HG02642 (cell line): ENCODE measurements around the gene SRPX2.
"Not testable (repeated sequence)": the region's sequence is repeated elsewhere in the genome, so short reads cannot be mapped to it uniquely, and the experiment has no call there.

Experiments
- ATAC-seq: cut with Tn5 transposase; IDR thresholded peaks from one replicate; pipeline ENCODE4 v1.9.1; 2021; ENCODE audit warnings: mild to moderate bottlenecking; ENCODE audit not compliant: unreplicated experiment, poor library complexity

The SRPX2 gene

DNA sequence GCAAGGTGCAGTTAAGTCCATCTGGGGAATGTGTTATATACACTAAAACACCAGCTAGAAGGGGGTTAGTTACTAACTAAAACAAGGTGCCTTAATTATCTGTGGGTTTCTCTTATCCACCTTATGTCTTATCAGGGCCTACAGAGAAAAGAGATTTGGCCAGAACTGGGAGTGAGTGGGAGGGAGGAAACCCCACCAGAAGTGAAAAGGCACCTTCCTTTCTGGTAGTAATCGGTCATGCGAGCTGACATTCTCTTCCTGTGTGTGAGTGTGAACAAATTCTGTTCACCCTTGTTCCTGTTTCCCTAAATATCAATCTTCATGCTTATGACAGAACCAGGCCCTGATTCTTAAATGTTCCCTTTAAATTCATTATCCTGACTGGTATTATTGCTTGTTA lies 43.5 kb downstream of the SRPX2 start:
- peak; percentile 81 for ATAC-seq

DNA sequence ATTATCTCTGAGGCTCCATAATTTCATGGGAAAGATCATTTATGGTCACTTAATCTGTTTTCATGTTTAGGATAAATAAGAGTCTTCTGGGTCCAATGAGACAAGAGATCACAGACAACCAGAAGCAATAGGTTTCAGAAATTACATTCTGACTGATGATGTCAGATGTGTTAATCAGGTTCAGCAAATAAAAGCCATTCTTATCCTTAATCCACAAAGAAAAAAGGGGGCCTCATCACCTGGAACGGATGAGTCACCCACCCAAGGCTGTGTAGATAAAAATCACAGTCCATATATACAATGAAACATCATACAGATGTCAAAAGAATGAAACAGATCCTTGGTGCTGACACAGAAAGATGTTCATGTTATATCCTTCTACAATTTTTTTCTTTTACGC lies 51.3 kb downstream of the SRPX2 start:
- ATAC-seq, result no peak

DNA sequence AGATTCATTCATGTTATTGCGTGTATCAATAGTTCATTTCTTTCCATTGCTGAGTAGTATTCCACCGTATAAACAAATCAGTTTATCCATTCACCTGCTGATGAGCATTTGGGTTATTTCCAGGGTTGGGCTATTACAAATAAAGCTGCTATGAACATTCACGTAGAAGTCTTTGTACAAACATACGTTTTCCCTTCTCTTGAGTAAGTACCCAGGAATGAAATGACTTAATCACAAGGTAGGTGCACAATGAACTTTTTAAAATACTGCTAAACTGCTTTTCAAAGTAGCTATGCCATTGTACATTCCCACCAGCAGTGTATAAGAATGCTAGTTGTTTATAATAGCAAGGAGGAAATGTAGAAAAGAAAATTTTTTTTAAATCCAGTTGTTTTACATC lies 52.0 kb downstream of the SRPX2 start:
- no peak for ATAC-seq

DNA sequence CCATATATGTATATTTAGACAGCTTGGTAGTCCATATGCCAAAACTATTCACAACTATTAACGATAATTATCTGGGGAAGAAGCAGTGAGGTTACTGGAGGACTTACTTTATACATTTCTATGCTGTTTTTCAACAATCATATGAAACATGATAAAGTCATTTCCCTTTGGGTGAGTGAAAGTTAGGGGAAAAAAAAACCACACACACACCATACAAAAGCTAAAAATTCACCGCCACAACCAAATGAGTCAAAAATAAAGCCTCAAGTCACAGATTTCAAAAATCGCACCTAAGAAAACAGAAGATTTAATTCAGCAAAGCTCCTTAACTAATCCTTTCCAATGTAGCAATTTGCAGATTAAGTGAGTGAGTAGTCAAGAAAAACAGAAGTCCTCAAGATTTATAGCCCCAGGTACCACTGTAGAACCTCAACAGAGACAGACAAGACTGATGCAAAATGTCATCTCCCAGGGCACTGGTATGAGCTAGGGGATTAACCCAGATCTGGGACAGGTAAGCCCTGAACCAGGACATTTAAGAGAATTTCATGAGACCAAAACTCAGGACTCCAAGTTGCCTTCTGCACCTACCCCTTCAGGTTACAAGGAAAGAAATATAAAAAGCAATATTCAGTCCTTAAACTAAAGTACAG lies 52.8 kb downstream of the SRPX2 start:
- no peak for ATAC-seq

DNA sequence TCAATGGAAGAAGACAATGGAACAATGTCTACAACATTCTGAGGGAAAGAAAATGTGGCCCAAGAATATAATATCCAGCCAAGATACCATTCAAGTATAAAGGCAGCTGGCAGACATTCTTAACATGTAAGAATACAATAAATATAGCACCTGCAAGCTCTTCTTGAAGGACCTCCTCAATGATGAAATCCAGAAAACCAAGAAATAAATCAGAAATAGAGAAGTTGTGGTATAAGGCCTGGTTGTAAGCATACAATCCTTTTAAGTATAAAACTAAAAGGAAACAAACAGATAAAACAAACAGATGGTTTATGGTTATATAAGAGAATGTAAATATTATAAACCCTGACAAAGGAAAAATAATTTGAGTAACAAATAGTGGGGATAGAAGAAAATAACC lies 54.6 kb downstream of the SRPX2 start:
- no peak for ATAC-seq

DNA sequence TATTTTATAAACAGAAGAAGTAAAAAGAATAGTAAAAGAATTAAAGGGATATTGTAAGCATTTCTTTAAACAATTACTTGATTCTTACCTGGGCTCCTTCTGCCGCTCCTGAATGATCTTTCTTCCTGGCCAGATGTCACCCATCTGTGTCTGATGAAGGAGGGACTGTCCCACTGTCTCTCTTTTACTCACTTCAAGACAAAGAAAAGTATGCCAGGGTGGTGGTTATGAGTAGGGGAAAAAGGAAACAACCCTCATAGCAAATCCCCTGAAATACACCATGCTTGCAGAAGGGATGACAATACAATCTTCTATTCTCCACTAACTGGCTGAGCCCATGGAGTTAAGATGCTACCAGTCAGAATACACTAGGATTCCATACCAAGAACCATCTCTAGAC lies 56.8 kb downstream of the SRPX2 start:
- no peak for ATAC-seq

DNA sequence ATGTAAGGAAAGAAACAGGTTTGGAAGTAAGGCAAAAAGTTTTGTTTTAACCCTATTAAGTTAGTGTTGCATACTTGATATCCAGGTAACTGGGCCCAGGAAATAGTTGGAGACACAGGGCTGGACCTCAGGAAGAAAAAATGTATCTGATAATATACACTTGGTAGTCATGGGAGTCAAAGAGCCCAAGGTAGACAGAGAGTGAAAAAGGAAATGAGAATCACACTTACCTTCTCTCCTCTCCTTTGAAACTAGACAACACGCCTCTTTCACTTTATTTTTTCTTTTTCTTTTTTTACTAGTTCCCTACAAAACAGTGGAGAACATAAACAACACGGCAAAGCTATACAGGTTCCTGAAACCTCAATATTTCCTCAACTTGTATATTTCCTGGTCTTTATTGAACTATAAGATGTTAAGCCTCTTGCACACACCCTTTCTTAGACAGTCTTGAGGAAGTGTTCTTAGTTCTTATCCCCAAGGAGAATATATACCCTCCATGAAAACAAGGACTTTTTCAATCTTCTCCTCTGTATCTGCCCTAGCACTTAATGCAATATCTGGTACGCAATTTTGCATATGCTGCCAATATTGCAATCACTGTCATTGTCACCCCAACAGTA lies 60.7 kb downstream of the SRPX2 start:
- no peak for ATAC-seq

DNA sequence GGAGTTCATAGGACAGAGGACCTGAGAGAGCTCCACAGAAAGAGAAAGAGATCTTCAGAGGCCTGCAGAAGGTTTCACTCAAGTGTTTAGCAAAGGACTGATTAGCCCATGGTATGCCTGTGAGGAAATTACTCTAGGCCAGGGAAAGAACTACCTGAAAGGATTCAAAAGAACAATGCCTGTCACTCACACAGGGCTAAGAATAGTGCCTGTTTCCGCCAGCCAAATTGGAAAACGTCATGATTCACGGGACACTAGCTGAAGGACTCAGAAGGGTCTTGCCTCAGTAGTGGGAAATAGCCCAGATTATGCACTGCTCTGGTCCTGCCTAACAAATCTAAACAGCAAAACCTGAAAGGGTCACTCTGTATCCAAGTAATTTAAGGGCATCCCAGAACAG lies 66.8 kb downstream of the SRPX2 start:
- no peak for ATAC-seq

DNA sequence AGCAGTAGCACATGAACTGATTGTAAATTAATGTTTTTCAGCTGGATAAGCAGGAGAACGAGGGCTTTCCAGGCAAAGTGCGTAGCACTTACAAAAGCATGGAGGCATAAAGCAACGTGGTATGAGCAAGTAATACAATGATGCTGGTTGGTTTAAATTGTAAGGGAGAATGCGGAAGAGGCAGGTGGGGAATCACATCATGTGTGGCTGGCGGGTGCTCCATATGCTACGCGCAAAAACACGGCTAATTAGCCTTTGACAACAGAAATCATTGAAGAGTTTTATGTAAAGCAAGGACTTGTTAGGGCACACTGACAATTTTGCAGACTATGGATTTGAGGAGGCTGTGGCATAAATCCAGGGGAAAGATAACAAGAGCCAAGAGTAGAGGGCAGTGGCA lies 73.4 kb downstream of the SRPX2 start:
- ATAC-seq, result no peak

DNA sequence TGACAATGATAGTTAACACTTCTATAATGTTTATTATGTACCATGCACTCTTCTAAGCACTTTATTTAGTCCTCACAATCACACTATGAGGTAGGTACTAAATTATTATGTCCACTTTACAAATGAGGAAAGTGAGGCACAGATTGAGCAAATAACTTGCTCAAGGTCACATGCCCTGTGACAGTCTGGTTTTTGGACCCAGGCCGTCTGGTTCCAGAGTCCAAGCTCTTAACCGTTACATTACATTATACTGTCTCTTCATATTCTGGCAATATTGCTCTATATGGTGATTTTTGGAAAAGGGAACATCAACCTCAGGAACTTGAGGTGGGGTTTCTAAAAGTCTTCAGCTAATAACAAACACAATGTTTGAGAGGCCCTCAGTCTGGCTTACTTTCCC lies 75.1 kb downstream of the SRPX2 start:
- ATAC-seq, result no peak

DNA sequence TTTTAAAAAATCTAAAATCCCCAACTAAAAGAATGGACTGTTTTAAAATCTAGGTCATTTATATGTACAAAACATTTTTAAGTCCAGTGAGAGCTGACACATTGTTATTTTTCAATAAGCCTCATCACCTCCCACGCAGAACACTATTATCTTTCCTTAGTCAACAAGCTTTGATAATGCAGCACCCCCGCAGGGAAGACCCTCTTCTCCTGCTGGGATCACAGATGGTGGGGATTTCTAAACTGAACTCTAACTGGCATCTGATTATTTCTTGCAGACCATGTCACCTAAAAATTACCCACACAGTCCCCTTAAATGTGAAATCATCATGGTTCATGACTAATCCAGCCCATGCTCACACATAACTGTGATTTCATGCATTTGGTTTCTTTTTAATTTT lies 76.3 kb downstream of the SRPX2 start:
- ATAC-seq, result no peak

DNA sequence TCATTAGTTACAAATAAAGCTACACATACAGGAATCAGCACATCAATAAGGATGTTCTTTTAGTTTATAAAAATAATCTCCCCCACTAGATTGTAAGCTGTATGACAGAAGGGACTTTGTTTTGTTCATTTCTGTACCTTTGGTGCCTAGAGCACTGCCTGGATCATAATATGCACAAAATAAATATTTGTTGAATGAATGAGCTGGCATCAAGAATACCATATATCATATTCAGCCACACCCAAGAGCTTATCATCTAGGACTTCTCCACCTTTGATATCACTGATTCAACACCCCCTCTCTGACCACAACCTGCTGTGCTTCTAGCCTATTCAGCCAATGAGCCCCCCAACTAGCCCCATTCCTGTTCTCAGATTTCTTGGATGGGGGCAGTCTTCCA lies 77.3 kb downstream of the SRPX2 start:
- ATAC-seq, result no peak

DNA sequence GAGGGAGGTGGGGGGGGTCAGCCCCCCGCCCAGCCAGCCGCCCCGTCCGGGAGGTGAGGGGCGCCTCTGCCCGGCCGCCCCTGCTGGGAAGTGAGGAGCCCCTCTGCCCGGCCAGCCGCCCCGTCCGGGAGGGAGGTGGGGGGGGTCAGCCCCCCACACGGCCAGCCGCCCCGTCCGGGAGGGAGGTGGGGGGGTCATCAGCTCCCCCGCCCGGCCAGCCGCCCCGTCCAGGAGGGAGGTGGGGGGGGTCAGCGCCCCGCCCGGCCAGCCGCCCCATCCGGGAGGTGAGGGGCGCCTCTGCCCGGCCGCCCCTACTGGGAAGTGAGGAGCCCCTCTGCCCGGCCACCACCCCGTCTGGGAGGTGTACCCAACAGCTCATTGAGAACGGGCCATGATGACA lies 80.0 kb downstream of the SRPX2 start:
- ATAC-seq, result not testable (repeated sequence)
